Activated CD4-positive, alpha-beta T cell treated with anti-CD3 and anti-CD28 coated beads for 48 hours (primary cell): ENCODE measurements around the gene KRABD2.
"Not testable (repeated sequence)": the region's sequence is repeated elsewhere in the genome, so short reads cannot be mapped to it uniquely, and the experiment has no call there.

Source experiments
- DNase-seq: peaks from one replicate; pipeline ENCODE4 v3.0.0-alpha.2; 2020

The KRABD2 gene

DNA sequence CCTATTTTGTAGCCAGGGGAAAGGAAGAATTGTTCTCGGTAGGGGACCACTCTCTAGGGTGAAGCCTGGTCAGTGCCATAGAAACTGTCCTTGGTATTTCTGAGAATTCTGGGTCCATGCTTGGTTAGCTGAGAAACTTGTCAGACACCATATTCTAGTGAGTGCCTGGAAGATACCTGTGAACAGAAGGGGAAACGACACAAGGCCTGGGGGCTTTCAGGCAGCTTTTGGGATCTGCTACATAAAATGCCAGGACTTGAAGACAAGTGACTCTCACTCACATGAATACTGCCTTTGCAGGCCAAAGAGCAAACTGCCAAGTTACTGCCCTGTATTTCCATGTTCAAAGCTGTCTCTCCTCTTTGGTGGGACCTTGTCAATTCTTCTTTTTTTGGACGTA lies 18.6 kb downstream of the KRABD2 start:
- no peak for DNase-seq

DNA sequence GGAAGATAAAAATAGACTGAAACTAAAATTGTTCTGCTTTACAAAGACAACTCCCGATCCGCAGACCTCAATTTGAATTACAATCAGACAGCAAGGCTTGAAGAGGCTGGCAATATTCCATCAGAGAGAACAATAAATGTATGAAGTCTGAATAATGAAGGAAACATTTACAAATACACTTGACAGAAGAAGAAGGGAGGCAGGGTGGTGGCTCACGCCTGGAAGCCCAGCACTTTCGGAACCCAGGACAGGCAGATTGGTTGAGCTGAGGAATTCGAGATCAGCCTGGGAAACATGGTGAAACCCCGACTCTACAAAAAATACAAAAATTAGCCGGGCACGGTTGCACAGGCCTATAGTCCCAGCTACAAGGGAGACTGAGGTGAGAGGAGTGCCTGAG lies 22.3 kb downstream of the KRABD2 start:
- no peak for DNase-seq

DNA sequence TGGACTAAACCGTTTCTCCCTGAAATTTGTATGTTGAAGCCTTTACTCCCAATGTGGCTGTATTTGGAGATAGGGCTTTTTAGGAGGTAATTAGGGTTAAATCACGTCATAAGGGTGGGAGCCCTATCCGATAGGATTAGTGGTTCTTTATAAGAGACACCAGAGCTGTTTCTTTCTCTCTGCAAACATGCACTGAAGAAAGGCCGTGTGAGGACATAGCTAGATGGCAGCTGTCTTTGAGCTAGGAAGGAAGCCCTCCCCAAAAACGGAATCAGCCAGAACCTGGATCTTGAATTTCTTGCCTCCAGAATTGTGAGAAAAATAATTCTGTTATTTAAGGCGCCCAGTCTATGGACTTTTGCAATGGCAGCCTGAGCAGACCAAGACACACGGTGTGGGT lies 22.8 kb downstream of the KRABD2 start:
- no peak for DNase-seq

DNA sequence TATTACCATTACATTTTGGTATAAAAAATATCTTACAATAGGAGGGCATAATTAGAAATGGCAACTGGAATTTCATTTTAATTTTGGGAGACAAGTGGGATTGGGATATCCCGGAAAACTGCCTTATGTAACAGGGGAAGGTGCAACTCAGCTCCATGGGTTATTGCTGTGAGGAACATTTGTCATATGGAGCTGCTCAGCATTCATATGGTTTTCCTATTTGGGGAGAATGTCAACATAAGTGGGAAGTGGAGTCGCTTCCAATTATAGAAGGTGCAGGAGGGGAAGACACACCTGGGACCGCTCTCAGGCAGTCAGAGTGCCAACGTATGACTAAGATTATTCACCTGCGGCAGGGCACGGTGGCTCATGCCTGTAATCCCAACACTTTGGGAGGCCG lies 26.2 kb downstream of the KRABD2 start:
- no peak for DNase-seq

DNA sequence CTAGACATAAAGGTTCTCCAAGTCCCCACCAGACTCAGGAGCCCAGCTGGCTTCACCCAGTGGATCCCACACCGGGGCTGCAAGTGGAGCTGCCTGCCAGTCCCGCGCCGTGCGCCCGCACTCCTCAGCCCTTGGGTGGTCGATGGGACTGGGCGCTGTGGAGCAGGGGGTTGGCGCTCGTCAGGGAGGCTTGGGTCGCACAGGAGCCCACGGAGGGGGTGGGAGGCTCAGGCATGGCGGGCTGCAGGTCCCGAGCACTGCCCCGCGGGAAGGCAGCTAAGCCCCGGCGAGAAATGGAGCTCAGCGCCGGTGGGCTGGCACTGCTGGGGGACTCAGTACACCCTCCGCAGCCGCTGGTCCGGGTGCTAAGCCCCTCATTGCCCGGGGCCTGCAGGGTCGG lies 29.5 kb downstream of the KRABD2 start:
- not testable (repeated sequence) for DNase-seq

DNA sequence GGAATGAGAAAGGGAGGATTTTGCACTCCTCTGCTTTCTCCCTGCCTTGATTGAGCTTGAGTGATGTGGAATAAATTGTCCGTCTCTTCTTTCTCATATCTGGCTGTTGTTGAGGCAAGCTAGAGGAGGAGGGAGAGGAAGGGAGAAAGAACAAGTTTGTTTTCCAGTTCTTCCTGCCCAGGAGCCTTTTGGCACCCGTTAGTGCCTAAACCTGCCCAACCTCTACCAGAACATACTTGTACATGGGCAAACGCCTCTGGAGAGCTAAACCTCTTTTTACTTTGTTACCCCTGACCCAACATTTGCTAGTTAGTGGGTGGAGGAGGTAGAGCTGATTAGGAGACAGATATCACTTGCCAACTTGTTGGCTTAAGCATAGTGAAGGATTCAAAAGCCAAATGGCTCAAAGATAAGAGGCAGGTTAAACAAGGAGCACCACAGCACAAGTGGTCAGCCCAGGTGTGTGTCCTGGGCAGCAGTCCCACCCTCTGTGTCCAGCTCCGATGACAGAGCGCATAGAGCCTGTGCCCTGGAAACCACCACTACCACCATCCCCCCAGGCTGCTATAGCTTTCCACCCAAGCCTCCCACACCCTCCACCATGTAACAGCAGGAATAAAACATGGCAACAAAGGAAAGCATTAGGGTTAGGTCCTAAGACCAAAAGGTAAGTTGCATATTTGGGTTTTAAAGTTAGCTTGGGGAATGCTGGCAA lies 30.4 kb downstream of the KRABD2 start:
- DNase-seq: no peak

DNA sequence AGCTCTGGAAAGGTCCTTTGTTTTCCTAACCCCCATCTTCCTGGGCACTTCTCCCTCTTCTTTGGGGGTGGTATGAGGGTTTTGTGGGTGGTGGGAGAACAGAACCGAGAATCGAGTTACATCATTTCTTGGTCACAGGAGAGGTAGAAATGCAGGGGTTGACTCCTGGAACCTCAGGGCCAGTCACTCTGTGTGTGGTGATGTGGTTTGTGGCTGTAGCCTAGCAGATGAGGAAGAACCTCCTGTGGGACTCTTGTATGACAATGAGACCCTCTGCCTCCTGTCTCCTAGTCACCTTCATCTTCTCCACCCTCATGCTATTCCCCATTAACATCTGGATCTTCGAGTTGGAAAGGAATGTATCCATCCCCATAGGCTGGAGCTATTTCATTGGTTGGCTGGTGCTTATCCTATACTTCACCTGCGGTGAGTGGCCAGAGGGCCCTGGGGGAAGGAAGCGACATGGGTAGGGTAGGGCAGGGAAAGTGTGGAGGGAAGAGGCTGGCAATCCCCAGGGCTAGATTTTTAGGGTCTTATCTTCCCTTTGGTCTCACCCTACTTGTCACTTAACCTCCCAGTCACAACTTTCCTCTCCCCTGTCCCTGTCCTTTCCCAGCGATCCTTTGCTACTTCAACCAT lies 31.3 kb downstream of the KRABD2 start:
- DNase-seq: peak; percentile 21

DNA sequence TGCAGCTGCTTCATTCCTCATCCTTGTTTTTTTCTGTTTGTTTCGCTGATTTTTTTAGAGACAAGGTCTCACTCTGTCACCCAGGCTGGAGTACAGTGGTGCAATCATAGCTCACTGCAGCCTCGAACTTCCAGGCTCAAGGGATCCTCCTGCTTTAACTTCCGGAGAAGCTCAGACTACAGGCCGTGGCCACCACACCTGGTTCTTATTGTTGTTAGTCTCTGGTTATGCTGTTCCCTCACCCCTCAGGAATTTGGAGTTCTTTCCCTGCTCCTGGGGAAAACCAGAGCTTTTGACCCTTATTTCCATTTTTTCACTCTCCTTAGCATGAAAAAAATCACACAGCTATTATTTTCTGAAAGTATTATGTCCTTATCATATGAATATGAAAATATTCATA lies 35.0 kb downstream of the KRABD2 start:
- DNase-seq: no peak

DNA sequence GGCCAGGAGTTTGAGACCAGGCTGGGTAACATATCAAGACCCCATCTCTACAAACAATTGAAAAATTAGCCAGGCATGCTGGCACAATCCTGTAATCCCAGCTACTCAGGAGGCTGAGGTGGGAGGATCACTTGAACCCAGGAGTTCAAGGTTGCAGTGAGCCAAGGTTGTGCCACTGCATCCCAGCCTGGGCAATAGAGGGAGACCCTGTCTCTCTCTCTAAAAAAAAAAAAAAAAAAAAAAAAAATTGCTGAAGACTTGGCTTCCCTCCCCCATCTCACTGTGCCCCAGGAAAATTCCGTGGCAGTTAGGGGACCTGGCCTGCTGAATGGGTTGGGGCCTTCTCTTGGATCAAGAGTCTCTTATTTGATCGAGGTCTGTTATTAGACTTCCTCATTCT lies 37.0 kb downstream of the KRABD2 start, which contains the start of gene ODF4:
Gene ODF4, plus strand, starts transcription at position 301 of the 400 bp plus-strand sequence. CDS start 212 bp downstream, outside the sequence.
- DNase-seq: no peak

DNA sequence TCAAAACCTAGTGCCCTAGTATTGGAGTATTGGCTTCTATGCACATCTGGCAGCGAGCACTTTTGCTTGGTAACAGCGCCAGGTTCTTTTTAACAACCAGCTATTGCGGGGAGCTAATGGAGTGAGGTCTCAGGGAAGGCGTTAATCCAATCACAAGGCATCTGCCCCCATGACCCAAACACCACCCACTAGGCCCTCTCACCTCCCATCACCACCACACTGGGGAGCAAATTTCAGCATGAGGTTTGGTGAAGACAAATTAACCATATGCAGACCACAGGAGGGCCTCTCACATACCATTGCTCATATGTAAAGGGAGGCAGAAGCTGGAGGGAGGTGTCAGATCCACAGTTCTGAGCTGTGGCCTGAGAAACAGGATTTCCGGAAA lies 37.8 kb downstream of the KRABD2 start:
- no peak for DNase-seq

DNA sequence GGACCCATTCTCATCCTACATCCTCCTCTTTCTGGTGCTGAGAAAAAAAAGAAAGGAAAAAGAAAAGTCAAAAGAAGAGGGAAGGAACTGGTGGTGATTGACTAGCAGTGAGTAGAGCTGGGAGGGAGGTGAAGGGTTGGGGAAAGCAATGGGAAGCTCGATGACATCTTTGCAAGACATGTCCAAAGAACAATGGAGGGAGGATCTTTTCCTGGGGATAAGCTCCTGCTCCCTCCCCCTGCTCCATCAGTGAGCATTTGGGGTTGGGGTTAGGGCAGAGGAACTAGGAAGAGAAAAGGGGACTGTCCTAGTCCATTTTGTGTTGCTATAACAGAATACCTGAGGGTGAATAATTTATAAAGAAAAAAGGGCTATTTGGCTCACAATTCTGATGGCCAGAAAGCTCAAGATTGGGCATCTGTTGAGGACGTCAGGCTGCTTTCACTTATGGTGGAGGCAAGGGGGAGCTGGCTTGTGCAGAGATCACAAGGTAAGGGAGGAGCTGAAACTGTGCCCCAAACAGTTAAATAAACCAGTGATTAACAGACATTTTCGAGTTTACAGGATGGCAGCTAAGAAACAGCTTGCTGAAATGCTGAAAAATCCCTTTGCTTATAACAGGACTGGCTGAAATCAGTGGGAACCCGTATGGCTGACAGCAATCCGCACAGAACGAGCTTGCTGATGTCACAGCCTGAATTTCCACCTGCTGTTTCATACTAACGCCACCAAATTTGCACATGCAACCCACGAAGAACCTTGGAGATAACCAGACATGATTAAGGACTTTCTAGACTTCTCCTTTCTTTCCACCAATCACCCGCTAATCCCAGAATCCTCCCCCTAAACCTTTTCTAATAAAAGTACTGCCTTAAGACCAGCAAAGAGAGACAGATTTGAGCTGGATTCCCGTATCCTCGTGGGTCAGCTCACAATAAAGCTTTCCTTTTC lies 38.4 kb downstream of the KRABD2 start:
- DNase-seq: peak; percentile 6

DNA sequence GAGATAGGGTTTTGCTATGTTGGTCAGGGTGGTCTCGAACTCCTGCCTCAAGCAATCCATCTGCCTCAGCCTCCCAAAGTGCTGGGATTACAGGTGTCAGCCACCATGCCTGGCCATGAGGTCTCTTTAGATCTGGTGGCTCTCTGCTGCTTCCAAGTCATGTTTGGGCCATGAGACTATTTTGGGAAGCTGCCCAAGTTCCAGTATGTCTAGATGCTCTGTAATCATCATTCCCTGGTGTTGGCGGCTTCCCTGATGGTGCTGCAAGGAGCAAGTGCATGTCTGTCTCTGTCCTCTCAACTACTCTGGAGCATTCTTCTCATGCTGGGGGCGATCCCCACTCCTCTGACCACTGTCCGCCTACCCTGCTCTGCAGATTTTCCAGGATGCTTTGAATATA lies 43.2 kb downstream of the KRABD2 start:
- no peak for DNase-seq

DNA sequence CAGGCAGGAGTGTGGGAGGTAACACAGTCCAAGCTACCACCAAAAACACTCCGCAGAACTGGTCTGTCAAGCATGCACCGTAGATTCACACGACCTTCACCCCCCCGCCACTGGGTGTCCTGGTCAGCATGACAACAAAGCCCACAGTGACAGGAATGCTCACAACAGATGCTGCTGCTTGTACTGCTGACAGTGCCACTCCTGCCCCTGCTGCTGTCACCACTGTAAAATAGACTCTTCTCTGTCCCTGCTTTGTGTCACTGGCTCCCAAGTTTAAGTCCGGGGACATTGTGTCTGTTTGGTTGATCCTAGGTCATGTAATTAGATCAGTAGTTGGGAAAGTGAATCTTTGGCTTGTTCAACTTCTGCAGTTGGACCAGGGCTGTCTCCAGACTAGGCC lies 43.8 kb downstream of the KRABD2 start:
- no peak for DNase-seq

DNA sequence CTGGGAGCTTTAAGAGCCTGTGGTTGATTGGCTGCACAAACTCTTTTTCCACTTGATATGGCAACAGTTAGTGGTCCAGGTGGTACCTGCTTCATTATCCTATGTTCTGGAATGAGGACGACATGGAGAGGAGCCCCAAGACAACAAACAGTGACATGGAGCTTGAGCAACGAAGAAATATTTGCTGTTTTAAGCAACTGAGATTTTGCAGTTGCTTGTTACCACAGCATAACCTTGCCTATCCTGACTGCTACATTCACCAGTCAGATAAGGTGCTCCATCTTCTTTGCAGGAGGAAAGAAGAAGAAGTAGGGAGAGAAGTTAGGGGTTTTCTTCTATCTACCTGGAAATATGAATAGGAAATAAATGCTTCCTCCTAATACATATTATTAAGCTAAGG lies 44.4 kb downstream of the KRABD2 start:
- no peak for DNase-seq

DNA sequence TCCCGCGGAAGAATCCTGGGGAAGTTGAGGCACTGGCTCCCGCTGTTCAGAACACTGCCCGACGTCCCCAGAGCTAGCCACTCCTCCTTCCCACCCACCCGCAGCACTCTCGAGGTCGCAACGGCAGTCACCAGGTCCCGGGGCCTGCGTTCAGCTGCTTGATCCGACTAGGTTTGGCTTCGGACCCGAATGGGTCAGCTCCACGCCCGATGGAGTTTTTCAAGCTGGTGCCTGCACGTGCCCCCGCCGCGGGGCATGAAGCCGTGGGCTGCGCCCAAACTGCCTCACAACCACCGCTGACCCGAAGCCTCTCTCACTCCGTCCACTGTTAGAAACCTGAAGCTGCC lies 49.2 kb downstream of the KRABD2 start:
- DNase-seq: no peak
